Amniotic stem cell (primary cell): ENCODE measurements around the gene GDI1.

ENCODE experiments used
- DNase-seq: peaks from one replicate; lab custom pipeline; 2025; lab: John Stamatoyannopoulos, UW

GDI1 gene

DNA sequence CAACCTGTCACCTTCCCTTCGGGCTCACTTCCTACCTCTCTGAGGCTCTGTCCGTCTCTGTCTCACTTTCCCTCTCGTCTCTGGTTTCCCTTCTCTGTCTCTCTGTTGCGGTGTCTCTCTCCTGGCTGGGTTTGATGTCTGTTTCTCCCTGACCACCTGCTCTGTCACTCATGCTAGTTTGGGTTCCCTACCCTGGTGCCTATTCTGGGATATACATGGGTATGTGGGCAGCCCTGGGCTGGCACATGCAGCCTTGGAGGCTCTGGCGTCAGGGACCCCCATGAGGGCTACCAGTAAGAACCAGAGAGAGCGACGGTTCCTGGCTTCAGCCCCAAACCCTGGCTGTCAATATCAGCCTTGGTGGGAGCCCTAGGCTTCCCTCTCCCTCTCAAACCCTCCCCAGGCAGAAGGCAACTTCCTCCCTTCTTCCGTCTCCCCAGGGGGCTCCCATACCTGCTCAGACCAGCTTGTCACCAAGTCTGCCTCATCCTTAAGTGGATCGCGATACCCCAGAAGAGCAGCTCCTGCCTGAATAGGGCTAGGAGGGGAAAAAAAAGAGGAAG, 28.2 kb upstream of the GDI1 start:
- DNase-seq = no peak

DNA sequence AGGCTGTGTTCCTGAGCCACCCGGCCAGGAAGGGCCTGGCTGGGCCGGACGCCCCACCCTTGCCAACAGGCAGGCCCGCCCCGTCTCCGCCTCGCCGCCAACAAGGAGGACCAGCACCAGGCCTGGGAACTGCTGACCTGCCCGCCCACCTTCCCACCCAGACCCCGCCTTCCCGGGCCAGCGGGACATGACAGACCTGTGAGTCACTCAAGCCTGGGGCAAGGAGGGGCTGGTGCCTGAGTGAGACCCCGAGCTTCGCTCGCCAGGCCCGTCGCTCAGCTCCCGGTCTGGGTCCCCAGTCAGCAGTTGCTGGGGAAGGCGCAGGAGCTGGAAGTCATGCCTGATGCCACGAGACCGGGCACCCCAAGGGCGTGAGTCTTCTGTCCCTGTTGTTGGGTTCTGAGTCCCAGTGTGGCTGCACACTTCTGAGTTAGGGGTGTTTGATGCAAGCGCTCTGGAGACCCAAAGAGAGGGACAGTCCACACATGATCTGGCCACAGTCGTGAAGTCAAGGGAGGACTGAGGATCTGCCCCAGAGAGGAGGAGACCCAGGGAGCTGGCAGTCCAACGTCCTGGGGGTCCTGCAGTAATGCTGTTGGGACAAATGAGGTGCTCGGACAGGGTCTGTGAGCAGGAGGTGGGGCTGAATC, 27.6 kb upstream of the GDI1 start, which contains the start of gene DNASE1L1:
Gene DNASE1L1 (minus strand): TSS at position 33 of the 650 bp plus-strand sequence. CDS start 3,686 bp downstream, outside the sequence.
- DNase-seq = peak; percentile 57

DNA sequence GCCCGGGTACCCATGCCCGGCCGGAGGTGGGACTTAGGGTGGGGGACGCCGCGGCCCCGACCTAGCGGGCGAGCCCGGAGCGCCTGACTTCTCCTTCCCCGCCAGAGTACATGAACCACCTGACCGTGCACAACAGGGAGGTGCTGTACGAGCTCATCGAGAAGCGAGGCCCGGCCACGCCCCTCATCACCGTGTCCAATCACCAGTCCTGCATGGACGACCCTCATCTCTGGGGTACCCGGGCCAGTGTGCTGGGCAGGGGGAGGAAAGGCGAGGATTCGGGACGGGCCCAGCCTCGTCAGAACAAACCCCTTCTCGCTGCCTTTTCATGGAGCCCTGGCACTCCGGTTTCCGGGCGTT, 25.0 kb upstream of the GDI1 start:
- DNase-seq = no peak

DNA sequence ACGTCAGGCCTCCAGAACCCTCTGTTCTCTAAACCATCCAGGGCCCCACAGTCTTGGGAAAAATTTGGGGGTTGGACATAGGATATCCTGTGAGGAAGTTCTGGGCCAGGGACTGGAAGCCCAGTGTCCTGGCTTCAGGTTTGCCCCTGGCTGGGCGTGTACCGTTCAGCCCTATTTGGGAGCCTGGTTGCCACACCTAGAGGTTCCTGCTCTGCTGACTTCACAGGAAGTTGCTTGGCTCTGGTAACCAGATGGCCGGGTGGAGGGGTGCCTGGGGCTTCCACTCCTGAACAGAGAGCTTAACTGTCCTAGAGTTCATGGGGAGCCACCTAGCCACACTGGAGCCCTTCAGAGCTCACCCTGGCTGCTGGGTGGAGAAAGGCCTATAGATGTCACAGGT, 24.5 kb upstream of the GDI1 start:
- no peak for DNase-seq

DNA sequence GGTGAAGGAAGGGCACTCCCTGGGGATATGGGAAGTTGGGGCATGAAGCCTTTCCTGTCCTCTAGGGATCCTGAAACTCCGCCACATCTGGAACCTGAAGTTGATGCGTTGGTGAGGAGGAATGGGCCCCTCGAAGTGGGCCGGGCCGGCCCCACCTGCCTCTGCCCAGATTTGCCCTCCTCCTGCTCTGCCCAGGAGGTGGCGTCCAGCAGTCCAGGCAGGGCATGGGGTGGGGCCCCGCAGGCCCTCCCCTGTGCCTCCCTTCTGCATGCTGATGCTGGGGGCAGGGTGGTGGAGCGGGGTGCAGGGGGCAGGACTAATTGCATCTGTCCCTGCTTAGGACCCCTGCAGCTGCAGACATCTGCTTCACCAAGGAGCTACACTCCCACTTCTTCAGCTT, 23.8 kb upstream of the GDI1 start:
- DNase-seq = no peak

DNA sequence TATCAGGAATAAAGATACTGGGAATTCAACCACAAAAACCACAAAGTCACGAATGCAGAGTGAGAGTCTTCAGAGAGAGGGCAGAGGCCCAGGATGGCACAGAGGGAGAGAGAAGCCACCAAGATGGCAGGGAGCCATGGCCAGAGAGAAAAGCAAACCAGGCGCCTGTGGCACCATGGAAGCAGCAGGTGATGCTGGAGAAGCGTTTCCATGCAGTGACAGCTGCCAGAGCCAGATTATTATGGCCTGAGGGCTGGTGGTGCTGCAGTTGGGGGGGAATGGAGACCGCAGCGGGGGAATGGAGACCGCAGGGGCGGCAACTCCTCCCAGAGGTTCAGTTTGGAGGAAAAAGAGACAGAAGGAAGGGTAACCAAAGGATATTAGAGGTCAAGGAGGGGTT, 19.8 kb upstream of the GDI1 start:
- DNase-seq = no peak

DNA sequence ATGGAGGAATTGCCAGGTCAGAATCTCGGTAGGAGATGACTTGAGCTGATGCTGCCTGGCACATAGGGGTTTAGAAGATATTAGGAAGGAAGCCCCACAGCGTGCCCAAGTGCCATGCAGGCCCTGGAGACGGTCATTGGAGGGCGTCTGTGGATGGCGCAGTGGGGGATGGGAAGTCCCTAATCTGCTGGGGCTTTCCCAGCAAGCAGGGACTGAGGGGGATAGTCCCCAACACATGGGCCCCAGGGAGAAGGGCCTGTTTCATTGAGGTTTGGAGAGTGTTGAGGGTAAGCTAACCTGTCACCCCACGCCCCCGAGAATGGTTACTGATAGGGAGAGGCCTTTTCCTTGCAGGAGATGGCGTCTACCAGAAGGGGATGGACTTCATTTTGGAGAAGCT, 17.8 kb upstream of the GDI1 start:
- DNase-seq = no peak

DNA sequence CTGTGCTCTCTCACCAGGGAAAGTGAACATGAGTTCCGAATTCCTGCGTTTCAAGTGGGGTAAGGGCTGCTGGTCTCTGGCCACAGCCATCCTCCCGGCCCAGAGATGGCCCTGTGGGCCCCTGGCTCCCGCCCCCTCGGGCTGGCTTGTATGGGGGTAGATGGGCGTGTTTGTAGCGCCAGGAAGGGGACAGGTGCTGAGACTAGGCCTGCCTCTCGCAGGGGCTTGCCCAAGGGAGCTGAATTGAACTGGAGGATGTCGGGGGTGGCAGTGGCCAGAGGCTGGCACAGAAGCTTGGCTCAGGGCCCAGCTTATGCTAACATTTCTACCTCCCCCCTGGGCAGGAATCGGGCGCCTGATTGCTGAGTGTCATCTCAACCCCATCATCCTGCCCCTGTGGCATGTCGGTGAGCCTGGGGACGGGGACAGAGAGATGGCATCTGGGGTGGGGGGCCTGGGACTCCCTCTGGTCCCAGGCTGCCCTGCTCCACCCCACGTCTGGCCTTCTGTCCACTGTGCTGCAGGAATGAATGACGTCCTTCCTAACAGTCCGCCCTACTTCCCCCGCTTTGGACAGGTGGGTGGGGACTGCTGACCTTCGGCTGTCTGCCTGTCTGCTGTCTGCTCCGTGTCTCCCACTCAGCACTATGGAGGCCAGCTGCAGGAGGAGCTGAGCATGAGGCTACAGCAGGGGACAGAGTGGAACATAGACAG, 17.1 kb upstream of the GDI1 start:
- DNase-seq = no peak

DNA sequence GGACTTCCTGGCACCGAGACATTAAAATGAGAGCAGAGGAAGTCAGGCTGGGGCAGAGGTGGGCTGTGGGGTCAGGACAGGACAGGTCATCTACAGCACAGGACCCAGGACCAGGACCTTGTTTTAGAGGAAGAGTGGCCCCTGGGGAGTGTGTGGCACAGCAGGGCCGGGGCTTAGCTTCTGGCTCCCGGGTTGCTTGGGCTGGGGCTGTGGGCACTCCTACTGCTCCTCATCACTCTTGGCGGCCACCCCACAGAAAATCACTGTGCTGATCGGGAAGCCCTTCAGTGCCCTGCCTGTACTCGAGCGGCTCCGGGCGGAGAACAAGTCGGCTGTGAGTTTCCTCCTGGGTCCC, 16.6 kb upstream of the GDI1 start:
- no peak for DNase-seq

DNA sequence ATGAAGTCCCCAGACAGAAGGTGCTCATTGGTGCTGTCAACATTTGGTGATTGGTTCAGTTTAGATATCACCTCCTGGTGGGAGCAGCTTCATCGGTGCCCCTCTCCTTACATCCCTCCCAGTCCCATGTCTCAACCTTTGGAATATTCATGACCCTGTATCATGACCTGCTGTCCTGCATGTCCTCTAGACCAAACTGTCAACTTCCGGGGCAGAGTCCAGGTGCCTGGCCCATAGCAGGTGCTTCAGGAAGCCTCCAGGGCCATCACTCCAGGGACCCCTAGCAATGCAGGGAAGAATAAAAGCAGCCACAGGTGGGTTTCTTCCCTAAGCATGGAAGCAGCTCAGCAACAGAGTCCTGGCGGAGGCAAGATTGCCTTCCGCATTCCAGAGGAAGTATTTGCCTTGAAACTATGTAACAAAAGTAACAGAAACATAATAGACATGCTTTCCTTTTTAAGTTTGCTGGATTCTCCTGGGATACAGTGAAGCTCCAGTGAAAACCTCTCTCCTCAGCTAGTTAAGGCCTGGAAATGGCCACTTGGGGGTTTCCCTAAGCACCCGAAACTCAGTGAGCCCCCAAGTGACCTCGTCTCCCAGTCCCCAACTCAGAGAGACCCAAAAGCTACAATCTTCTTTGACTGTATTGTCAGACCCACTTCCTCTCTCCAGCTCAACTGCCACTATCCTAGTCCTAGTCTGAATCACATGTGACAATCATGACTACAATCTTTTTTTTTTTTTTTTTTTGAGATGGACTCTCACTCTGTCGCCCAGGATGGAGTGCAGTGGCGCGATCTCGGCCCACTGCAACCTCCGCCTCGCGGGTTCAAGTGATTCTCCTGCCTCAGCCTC, 9.8 kb upstream of the GDI1 start:
- DNase-seq = no peak

DNA sequence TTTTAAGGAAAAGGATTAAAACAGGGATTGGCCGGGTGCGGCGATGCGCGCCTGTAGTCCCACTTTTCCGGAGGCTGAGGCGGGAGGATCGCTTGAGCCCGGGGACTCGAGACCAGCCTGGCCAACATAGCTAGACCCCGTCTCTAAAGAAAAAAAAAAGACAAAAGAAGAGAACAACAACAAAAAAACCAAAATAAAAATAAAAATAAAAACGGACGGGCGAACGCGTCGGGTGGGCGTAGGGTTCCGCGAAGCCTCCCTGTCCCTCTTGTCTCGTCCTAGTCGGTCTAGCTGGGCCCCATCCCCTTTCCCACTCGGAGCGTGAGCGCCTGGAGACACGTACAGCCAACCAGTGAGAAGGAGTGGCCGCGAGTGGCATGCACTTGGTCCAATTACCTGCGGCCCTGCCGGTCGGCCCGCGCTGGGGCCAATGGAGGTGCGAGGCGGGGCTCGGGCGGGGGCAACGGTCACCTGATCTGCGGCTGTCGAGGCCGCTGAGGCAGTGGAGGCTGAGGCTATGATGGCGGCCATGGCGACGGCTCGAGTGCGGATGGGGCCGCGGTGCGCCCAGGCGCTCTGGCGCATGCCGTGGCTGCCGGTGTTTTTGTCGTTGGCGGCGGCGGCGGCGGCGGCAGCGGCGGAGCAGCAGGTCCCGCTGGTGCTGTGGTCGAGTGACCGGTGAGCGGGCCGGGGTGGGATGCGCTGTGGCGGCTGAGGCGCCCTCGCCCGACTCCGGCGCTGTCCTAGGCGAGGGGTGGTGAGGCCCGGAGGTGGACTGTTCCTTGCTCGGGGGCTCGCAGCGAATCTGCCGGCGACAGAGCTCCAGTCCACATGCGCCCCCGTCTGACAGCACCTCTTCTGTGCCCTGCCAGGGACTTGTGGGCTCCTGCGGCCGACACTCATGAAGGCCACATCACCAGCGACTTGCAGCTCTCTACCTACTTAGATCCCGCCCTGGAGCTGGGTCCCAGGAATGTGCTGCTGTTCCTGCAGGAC, 8.5 kb upstream of the GDI1 start, which contains the start of gene ATP6AP1:
Gene ATP6AP1 (plus strand): TSS at position 502 of the 996 bp plus-strand sequence. CDS start 16 bp downstream, at position 518.
- peak; percentile 61 for DNase-seq

DNA sequence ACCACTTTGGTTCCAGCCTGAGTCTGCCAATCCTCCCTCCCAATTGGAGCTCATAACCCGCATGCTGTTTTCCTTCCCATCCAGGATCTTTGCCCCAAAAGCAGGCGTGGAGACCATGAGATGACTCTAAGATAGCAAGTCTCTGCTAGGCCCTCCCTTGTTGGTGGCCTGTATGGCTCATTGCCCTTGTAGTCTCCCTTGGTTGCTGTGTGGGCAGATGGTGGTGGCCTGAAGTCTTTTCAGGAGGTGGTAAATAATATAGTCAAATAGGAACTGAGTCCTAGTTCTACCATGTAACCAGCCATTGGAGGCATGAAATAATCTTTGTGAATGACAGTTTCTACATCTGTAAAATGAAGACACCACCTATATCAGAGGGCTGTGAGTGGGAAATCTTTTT, 7.2 kb upstream of the GDI1 start:
- DNase-seq = no peak

DNA sequence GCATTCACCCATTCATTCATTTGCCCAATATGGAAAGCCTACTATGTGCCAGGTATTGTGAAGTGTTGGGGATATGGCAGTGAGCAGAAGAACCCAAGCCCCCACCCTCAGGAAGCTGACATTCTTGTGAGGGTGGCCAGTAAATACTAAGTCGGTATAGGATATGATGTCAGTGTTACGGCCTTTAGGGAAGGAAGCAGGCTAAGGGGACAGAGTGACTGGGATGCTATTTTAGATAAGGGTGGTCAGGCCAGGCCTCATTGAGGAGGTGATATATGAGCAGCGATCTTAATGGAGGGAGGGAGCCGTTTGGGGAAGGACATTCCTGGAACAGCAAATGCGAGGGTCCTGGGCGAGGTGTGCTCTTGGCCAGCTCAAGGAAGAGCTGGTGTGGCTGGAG, 6.5 kb upstream of the GDI1 start:
- DNase-seq = no peak

DNA sequence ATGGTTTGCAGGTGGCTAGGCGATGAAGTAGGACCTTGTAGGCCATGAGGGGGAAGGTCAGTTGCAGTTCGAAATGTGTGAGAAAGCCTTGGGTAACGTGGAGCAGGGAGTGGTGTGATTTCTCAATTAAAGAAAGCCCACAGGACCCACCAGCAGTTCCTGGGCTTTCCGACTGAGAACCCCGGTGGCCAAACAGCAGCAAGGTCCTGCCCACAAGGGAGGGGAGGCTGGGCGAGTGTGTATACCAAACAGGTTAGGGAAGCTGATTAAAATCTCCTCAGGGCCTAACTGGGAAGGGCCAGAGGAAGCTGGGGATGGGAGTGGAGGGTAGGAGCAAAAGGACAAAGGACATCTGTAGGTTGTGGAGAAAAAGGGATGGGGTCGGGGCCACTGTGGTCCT, 6.0 kb upstream of the GDI1 start:
- DNase-seq = no peak

DNA sequence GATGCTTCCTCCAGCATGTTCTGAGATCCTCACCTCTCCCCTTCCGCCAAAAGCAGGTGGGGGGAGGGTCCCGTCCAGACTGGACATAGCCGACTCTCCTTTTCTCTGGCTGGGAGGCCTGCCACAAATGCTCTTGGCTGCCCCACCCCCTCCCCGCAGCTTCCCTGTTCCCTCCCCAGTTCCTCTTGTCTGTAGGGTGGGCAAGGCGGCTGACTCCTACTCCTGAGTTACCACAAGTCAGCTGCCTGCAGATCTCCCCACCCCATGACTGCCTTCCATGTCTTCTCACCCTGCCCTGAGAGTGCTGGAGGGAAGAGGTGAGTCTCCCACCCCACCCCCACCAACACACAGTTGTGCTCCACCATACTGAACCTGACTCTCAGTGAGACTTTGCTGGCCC, 5.6 kb upstream of the GDI1 start:
- DNase-seq = no peak

DNA sequence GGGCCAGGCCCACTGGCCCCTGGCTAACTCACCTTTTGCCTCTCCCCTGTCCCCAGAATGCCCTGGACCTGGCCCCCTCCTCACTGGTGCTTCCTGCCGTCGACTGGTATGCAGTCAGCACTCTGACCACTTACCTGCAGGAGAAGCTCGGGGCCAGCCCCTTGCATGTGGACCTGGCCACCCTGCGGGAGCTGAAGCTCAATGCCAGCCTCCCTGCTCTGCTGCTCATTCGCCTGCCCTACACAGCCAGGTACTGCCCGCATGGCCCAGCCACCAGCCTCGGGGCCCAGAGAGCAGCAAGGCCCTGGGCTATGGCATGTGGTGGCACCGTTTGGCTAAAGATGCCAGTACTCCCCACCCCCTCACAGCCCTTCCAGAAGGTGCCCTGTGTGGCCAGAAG, 4.7 kb upstream of the GDI1 start:
- DNase-seq = no peak

DNA sequence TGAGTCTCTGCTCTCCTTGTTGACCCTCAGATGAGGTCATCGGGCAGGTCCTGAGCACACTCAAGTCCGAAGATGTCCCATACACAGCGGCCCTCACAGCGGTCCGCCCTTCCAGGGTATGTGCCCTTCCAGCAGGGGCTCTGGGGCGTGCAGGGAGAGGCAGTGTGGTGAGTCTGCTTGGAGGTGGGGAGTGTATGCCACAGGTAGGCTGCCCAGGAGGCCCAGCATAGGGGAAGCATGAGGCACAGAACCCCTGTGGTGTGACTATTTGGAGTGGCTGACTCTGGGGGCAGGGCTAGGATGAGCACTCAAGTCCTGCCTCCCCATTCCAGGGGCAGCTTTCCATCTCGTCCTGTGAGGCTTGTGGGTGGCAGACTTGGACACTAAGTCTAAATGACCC, 3.3 kb upstream of the GDI1 start:
- DNase-seq = no peak

DNA sequence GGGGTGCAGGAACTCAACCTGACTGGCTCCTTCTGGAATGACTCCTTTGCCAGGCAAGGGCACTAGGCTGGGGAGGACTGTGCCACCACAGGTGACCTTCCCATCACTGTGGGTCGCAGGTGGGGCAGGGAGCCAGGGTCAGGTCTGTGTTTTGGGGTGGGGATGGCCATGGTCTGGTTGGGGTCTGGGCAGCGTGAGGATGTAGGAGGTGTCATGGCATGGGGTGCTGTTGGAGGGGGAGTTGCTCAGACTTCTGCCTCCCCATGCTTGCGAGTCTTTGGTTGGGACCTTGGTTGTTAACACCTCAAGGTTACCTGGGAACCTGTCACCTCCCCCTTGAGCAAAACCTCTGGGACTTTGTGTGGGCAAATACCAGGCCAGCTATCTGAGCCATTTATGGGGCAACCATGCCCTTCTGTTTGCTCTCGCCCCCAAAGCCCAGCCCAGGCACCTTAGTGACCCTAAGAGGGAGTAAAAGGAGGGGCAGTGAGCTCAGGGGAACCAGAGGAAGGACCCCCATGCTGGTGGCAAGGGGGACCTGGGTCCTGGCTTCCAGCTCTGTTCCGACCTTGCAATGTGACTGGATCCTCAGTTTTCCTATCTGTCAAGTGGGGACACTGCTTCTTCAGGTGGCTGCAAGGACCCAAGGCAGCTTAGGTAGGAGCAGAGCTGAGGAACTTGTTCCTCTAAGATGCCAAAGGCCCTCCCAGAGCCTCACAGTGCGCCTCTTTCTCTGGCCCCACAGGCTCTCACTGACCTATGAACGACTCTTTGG, 2.4 kb upstream of the GDI1 start:
- DNase-seq = no peak

DNA sequence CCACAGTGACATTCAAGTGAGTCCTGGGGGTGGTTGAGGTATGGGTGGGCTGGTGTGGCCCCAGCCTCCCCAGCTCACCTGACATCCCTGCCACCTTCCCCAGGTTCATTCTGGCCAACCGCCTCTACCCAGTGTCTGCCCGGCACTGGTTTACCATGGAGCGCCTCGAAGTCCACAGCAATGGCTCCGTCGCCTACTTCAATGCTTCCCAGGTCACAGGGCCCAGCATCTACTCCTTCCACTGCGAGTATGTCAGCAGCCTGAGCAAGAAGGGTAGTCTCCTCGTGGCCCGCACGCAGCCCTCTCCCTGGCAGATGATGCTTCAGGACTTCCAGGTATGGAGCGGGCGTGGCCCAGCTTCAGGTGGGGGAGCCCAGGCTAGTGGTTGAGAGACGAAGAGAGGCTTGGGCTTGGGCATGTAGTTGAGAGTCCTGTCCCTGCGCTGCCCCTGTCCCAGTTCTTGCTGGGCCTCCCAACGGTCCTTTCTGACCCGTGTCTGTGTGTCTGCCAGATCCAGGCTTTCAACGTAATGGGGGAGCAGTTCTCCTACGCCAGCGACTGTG, 1.7 kb upstream of the GDI1 start:
- DNase-seq = no peak

DNA sequence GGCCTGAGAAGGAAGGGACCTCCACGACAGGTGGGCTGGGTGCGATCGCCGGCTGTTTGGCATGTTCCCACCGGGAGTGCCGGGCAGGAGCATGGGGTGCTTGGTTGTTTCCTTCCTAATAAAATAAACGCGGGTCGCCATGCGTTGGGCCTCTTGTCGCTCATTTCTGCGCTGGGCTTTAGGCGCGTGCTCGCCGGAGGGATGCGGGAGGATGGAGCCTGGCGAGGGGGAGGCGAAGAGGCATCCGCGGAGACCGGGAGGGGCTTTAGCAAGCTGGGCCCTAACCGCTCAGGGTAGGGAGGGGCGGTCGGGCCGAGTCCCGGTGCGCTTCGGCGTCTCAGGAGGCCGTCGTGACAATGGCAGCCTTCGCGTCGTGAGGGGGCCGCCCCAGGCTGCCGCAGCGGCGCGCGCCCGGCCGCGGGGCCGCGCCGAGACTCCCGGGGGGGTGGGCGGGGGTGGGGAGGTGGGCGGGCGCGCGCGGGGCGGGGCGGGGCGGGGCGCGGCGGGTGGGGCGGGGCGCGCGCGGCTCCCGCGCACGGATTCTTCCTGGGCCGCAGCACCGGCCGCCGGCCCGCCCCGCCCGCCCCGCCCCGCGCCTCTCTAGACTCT, 476 bp upstream of the GDI1 start:
- DNase-seq = no peak
